Measurements from ENCODE around the gene PPP6R3. TPM values are rescaled to one million over a fixed set of nuclear protein-coding genes. Genes with fewer than 3 reads are reported as not detected.
A peak's percentile ranks its signal among the peaks of the same experiment; 100 is the strongest.

PPP6R3 gene
- total and polyA plus RNA-seq, 8 donors, result 19.5 to 236 (median 103) TPM

- 72 to 77% (median 73%) methylated on average over 6 to 8 of the region's 8 CpGs for WGBS, 5 donors
- no peak for TF ChIP-seq POLR2A (IDR thresholded peaks at IDR 0.05)
- no peak for TF ChIP-seq EP300 (IDR thresholded peaks at IDR 0.05)
- TF ChIP-seq CTCF (IDR thresholded peaks at IDR 0.05), result no peak
- TF ChIP-seq POLR2AphosphoS5 (IDR thresholded peaks at IDR 0.05), result no peak
- Histone ChIP-seq H3K36me3 (peaks cover 20 to 88% (median 78%) of the 10 kb centered on the region in 4 donors), H3K4me3 (no peak overlapping the region), H3K27ac (peak overlapping the region in 4 of 5 donors; percentile 42 to 74 (median 58)), H3K9me3 (no peaks in the 10 kb centered on the region), H3K27me3 (no peaks in the 10 kb centered on the region), H3K4me1 (peaks cover 0 to 38% (median 16%) of the 10 kb centered on the region in 4 donors)
- DNase-seq, result peak in 1 of 2 donors; percentile 42
- intact Hi-C loops (cut with DNase I; ENCODE audit: low total_unique reads), result no loop called here
Measured at GRCh38 chr11:68440224-68440623, 20.3 kb upstream of the PPP6R3 start.

DNA sequence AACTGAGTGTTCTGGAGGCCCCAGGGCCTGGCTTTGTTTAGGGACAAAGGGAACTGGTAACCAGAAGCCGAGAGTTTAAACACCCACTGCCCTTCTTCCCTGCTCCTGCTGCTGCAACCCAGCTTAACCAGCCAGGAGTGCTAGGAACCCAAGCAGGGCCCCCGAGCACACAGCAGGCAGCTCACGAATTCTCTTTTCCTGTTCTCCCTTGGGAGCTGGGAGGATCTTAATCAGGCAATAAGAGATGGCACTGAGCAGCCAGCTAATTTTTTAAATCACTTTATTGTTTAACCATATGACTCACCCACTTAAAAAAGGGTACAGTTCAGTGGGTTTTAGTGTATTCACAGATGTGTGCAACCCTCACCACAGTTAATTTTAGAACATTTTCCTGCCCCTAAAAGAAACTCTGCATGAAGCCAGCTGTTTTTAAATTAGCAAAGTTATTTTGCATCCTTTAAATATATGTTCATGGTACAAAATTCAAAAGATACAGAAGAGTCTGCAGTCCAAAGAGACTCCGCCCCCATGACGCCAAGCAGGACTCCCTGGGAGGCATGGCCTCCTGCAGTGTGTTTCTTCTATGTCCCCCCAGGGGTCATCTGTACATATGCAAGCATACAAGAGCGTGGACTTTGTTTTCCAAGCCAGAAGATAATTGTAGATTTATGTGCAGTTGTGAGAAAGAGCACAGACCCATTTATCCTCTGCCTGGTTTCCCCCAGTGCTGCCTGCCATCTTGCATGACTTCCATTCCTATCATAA lies 18.9 kb upstream of the PPP6R3 start:
- H3K36me3 ChIP-seq, result peaks cover 22 to 87% (median 74%) of the 10 kb centered on the region in 4 donors
- H3K4me3 ChIP-seq, result no peak overlapping the region
- H3K27me3 ChIP-seq, result no peaks in the 10 kb centered on the region
- intact Hi-C loops (cut with DNase I; ENCODE audit: low total_unique reads), result no loop called here
- H3K4me1 ChIP-seq, result peaks cover 0 to 38% (median 16%) of the 10 kb centered on the region in 4 donors
- no peaks in the 10 kb centered on the region for H3K9me3 ChIP-seq
- no peak for TF ChIP-seq CTCF (IDR thresholded peaks at IDR 0.05)
- TF ChIP-seq EP300 (IDR thresholded peaks at IDR 0.05), result no peak
- TF ChIP-seq POLR2A (IDR thresholded peaks at IDR 0.05), result no peak
- TF ChIP-seq POLR2AphosphoS5 (IDR thresholded peaks at IDR 0.05), result no peak
- no peak for DNase-seq
- H3K27ac ChIP-seq, result peak overlapping the region in 2 of 5 donors; percentile 17 to 74
- WGBS, 5 donors, result 67 to 78% (median 69%) methylated on average over 6 of the region's 6 CpGs

DNA sequence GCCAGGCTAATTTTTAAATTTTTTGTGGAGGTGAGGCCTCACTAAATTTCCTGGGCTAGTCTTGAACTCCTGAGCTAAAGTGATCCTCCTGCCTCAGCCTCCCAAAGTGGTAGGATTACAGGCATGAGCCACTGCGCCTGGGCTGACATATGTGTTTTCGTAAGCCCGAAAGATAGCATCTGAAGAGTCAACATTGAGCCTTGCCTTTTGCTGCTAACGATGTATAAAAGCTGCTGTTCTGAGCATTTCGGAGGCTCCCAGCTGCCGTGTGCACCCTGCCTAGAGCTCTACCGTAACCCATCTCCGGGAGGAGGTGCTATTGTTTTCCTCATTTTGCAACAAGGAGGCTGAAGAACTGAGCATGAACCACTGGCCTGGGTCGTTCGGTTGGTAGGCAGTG lies 18.1 kb upstream of the PPP6R3 start:
- intact Hi-C loops (cut with DNase I; ENCODE audit: low total_unique reads), result no loop called here
- WGBS, 5 donors, result 74 to 85% (median 78%) methylated on average over 10 of the region's 10 CpGs
- peaks cover 0 to 39% (median 19%) of the 10 kb centered on the region in 4 donors for H3K4me1 ChIP-seq
- TF ChIP-seq CTCF (IDR thresholded peaks at IDR 0.05) (no peak), POLR2AphosphoS5 (IDR thresholded peaks at IDR 0.05) (no peak), POLR2A (IDR thresholded peaks at IDR 0.05) (no peak), EP300 (IDR thresholded peaks at IDR 0.05) (no peak)
- H3K4me3 ChIP-seq, result no peak overlapping the region
- H3K27me3 ChIP-seq, result no peaks in the 10 kb centered on the region
- DNase-seq, result no peak
- no peak overlapping the region for H3K27ac ChIP-seq
- H3K36me3 ChIP-seq, result peaks cover 16 to 86% (median 70%) of the 10 kb centered on the region in 4 donors
- H3K9me3 ChIP-seq, result no peaks in the 10 kb centered on the region

DNA sequence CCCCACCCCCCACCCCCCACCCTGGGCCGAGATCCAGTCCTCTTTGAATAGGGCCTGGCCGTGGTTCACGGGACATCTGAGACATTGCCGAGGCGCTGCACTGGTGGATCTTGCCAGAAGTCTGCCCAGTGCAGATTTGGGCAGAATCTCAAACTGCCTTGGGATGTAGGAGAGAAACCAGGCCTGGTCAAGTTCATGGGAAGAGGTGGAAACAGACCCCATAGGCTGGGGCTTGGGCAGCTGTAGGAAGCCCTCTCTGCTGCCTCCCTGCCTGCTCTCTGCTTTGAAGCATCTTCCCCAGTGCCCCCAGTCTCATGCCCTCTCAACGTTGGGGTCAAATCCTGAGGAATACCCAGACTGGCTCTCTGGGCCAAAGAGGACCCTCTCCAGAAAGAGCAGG lies 16.0 kb upstream of the PPP6R3 start:
- intact Hi-C loops (cut with DNase I; ENCODE audit: low total_unique reads), result no loop called here
- Histone ChIP-seq H3K27me3 (no peaks in the 10 kb centered on the region), H3K27ac (peak overlapping the region in 1 of 5 donors; percentile 63), H3K9me3 (no peaks in the 10 kb centered on the region), H3K36me3 (peaks cover 6 to 86% (median 69%) of the 10 kb centered on the region in 4 donors), H3K4me1 (peaks cover 0 to 33% (median 18%) of the 10 kb centered on the region in 4 donors), H3K4me3 (no peak overlapping the region)
- DNase-seq, result no peak
- TF ChIP-seq CTCF (IDR thresholded peaks at IDR 0.05) (no peak), POLR2AphosphoS5 (IDR thresholded peaks at IDR 0.05) (no peak), POLR2A (IDR thresholded peaks at IDR 0.05) (no peak), EP300 (IDR thresholded peaks at IDR 0.05) (no peak)
- WGBS, 5 donors, result 68 to 92% (median 86%) methylated on average over 2 to 6 of the region's 6 CpGs

Data from stomach (tissue), 9 donors.